NCI-H774 (cell line): Measurements from ENCODE around the gene PITPNC1.

Experiments used
- DNase-seq: peaks from one replicate; lab custom pipeline; 2025; lab: John Stamatoyannopoulos, UW

PITPNC1 gene

GRCh38 chr17:67434061-67434525, 57.0 kb downstream of the PITPNC1 start:
- DNase-seq: no peak

- DNase-seq: no peak
Observed at GRCh38 chr17:67435122-67435521, 58.0 kb downstream of the PITPNC1 start.

- DNase-seq: no peak
Observed at GRCh38 chr17:67435786-67436185, 58.7 kb downstream of the PITPNC1 start.

GRCh38 chr17:67436233-67436632, 59.2 kb downstream of the PITPNC1 start:
- no peak for DNase-seq

- no peak for DNase-seq
Observed at GRCh38 chr17:67438667-67439066, 61.6 kb downstream of the PITPNC1 start.

GRCh38 chr17:67439269-67439668, 62.2 kb downstream of the PITPNC1 start:
- DNase-seq: peak; percentile 30

GRCh38 chr17:67440277-67441051, 63.4 kb downstream of the PITPNC1 start:
- DNase-seq: no peak

- DNase-seq: peak; percentile 34
Observed at GRCh38 chr17:67441052-67441895, 64.2 kb downstream of the PITPNC1 start.

- DNase-seq: no peak
Observed at GRCh38 chr17:67441896-67442219, 64.8 kb downstream of the PITPNC1 start.

- no peak for DNase-seq
Observed at GRCh38 chr17:67442787-67443624, 65.9 kb downstream of the PITPNC1 start.

GRCh38 chr17:67443931-67444595, 67.0 kb downstream of the PITPNC1 start:
- DNase-seq: no peak

GRCh38 chr17:67448449-67448848, 71.4 kb downstream of the PITPNC1 start:
- no peak for DNase-seq

- DNase-seq: no peak
Observed at GRCh38 chr17:67449065-67449464, 72.0 kb downstream of the PITPNC1 start.

- no peak for DNase-seq
Observed at GRCh38 chr17:67449845-67450755, 73.0 kb downstream of the PITPNC1 start.

GRCh38 chr17:67452681-67453554, 75.8 kb downstream of the PITPNC1 start:
- peak; percentile 18 for DNase-seq

- DNase-seq: no peak
Observed at GRCh38 chr17:67456103-67456502, 79.0 kb downstream of the PITPNC1 start.

GRCh38 chr17:67456889-67457288, 79.8 kb downstream of the PITPNC1 start:
- DNase-seq: no peak

- no peak for DNase-seq
Observed at GRCh38 chr17:67458203-67458602, 81.1 kb downstream of the PITPNC1 start.

GRCh38 chr17:67459985-67460384, 82.9 kb downstream of the PITPNC1 start:
- DNase-seq: peak; percentile 20
